EL (cell line): Measurements from ENCODE around the gene GTF2H3.

Source experiments
- DNase-seq: peaks from one replicate; pipeline ENCODE4 v3.0.0-alpha.2; 2016

Gene GTF2H3

GRCh38 chr12:123645878-123646277 lies 12.2 kb downstream of the GTF2H3 start:
- no peak for DNase-seq

DNA sequence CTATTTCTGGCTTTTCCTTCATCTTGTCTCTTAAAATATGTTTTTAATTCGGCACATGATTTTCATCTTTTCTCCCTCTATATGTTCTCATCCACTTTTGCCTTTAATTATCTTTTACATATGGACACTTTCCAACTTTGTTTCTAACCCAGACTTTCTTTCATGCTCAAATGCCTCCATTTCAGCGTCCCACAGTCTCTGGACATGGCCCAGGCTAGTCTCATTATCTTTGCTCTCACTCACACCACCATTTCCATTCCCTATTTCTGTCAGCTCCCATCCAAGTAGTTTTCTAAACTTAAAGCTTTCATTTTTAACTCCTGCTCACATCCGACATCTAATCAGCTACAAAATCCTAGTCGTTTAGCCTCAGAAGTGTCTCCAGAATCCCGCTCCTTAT lies 14.8 kb downstream of the GTF2H3 start:
- DNase-seq: no peak

- no peak for DNase-seq
These were observed 20.6 kb downstream of the GTF2H3 start for GRCh38 chr12:123654129-123654701.

GRCh38 chr12:123655420-123655819 lies 21.8 kb downstream of the GTF2H3 start:
- no peak for DNase-seq

GRCh38 chr12:123656392-123656791 lies 22.8 kb downstream of the GTF2H3 start:
- no peak for DNase-seq

GRCh38 chr12:123657211-123657610 lies 23.6 kb downstream of the GTF2H3 start:
- no peak for DNase-seq

DNA sequence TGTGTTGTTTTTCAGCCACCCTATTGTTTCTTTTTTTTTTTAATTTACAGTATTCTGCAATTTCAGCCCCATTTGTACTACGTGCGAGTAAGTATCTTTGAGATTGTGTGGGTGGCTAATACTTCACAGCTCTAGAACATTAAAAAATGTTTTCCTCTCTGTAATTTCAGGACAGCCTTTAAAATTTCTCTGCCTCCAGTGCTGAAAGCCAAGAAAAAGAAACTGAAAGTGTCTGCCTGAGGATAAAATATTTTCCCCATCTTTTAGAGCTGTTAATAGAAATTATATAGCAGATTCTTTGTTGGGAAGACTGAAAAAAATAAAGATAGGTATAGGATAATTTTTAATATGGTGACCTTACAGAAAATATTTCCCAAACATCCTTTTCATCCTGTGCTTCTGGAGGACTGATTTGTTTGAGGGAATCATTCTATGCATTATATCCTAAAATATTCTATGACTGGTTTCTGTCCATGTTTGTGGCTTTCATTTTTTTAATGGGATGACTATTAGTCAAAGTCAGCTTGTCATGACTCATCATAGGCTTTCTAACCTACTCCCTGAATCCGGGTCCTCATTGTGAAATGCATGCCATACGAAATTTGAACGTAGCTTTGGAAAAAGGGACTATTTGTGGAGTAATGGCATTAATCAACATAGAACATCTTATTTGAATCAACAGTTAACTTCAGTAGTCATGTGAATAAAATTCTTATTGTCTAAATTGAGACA lies 26.5 kb downstream of the GTF2H3 start:
- DNase-seq: peak; percentile 90

GRCh38 chr12:123667771-123668170 lies 34.1 kb downstream of the GTF2H3 start:
- DNase-seq: no peak

DNA sequence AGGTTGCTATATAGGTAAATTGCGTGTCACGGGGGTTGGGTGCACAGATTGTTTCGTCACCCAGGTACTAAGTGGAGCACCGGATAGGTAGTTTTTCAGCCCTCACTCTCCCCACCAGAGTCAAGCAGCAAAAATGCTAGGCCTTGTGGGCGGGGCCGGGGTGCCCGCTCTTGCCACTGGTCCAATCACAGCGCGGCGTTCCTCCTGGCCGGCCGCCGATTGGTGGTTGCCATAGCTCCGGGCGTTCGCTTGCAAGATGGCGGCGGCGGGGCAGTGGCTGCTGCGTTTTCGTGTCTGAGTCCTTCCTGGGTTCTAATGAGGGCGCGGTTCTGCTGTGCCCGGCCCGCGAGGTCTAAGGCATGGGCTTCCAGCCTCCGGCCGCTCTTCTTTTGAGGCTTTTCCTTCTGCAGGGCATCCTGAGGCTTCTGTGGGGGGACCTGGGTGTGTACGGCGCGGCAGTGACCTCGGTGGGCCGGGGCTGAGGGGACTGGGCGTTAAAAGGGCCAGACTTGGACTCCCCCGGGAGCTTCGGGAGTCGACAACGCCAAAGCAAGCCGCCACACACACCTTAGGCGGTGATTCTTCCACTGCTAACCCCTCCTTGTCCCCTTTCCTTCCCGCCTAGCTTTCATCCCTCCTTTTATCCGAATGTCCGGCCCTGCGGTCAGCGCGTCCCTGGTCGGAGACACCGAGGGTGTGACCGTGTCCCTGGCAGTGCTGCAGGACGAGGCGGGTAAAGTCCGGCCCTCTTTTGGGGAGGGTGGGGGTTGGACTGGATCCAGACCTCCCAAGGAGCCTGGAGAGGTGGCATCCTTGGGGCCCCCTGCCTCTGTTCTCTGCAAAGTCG lies 37.5 kb downstream of the GTF2H3 start, which contains the start of gene TCTN2:
TCTN2 (plus strand) TSS at position 232 of the 847 bp plus-strand sequence; CDS start at position 360, 128 bp downstream.
- peak; percentile 92 for DNase-seq

- no peak for DNase-seq
These were observed 38.2 kb downstream of the GTF2H3 start for GRCh38 chr12:123671876-123672275.

DNA sequence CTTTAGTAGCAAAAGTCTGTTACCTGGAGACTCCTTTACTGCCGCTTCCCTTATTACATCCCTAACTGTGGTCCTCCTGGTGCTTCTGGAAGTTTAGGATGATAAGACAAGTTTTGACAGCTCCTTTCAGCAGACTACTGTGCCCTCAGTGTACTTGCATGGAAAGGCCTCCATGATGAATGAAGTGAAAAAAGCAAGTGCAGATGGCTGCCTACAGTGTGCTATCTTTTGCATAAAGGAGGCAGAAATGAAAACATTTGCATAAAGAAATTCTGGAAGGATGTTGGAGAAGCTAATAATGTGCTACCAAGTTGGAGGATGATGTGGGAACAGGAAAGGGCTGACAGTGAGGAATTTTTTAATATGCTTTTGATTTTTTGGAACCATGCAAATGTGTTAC lies 41.8 kb downstream of the GTF2H3 start:
- no peak for DNase-seq

GRCh38 chr12:123676616-123677320 lies 43.1 kb downstream of the GTF2H3 start:
- DNase-seq: no peak

GRCh38 chr12:123678981-123679380 lies 45.4 kb downstream of the GTF2H3 start:
- DNase-seq: no peak

GRCh38 chr12:123681605-123682004 lies 48.0 kb downstream of the GTF2H3 start:
- no peak for DNase-seq

GRCh38 chr12:123683964-123684363 lies 50.3 kb downstream of the GTF2H3 start:
- DNase-seq: no peak

GRCh38 chr12:123686636-123687190 lies 53.1 kb downstream of the GTF2H3 start:
- DNase-seq: no peak

GRCh38 chr12:123690191-123690840 lies 56.7 kb downstream of the GTF2H3 start:
- no peak for DNase-seq

DNA sequence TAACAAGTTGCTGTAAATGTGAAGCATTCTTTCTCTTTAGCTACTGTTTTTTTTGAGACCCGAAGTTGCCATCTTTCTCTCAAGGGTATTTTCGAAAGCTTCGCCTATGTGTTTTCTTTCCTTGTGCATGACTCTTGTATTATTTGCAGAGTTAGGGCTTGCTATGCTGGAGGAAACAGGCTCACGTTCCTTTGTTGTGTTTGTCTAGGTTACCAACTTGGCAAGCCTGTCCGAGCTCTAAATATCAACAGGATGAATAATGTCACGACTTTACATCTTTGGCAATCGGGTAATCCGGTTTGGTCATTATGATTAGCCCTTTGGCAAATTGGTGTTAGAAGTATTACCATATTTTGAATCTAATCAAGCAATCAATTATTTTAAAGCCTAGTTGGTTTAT lies 62.6 kb downstream of the GTF2H3 start:
- no peak for DNase-seq

DNA sequence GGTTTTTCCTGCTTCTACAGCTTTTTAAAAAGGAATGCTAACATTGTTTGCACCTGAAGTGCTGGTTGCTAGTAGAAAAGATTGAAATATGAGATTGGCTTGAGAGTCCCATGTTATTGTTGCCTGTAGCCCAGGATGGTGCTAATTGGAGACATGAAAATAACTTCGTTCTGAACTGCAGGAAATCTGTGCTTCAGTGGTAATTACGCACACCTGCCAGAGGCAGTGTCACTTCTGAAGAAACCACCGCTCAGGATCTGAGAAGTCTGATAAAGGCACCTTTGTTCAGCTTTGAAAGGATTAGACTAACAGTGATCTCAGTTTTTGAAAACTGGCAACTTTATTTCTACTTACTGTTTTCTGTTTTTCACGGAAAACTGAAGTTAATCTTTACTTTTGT lies 63.0 kb downstream of the GTF2H3 start:
- no peak for DNase-seq

- no peak for DNase-seq
These were observed 72.3 kb downstream of the GTF2H3 start for GRCh38 chr12:123705935-123706334.

GRCh38 chr12:123707466-123707865 lies 73.8 kb downstream of the GTF2H3 start:
- no peak for DNase-seq
